B cell (primary cell): ENCODE measurements around the gene TESPA1.

ENCODE experiments used
- CTCF ChIP-seq: fragments of 200-600 bp; IDR thresholded peaks from one replicate; pipeline ENCODE4 v1.8.0; 2022; ENCODE audit warnings: antibody characterized with exemption, mild to moderate bottlenecking
- EZH2 ChIP-seq: IDR thresholded peaks from 2 replicates; pipeline ENCODE4 v1.6.1; 2012; ENCODE audit warnings: borderline replicate concordance, low read depth, mild to moderate bottlenecking, moderate library complexity, low read length; ENCODE audit not compliant: insufficient read depth, poor library complexity, severe bottlenecking

- TF ChIP-seq CTCF (no peak), EZH2 (no peak)
Observed at GRCh38 chr12:55017416-55017925, 32.9 kb upstream of the TESPA1 start.
